HEK293 (cell line): ENCODE results near the gene AP2M1.

ENCODE experiments used
- ATF2 ChIP-seq: fragments of 450-650 bp; formaldehyde crosslinking; IDR thresholded peaks from 2 replicates; pipeline ENCODE4 v1.5.1; 2016; ENCODE audit warnings: missing biosample characterization, missing genetic modification characterization, low read depth
- EGR2 ChIP-seq: fragments of 450-650 bp; formaldehyde crosslinking; IDR thresholded peaks from 2 replicates; pipeline ENCODE4 v1.5.1; 2016; ENCODE audit warnings: low read depth, missing biosample characterization, missing genetic modification characterization
- ELK4 ChIP-seq: IDR thresholded peaks from 2 replicates; pipeline ENCODE4 v1.6.1; 2011; ENCODE audit warnings: mild to moderate bottlenecking, low read depth, low read length, borderline replicate concordance
- MYNN ChIP-seq: fragments of 450-650 bp; formaldehyde crosslinking; IDR thresholded peaks from 2 replicates; pipeline ENCODE4 v1.5.1; 2016; ENCODE audit warnings: missing biosample characterization, missing genetic modification characterization, borderline replicate concordance
- TSHZ1 ChIP-seq: fragments of 450-650 bp; formaldehyde crosslinking; IDR thresholded peaks from 2 replicates; pipeline ENCODE4 v1.5.1; 2016; ENCODE audit warnings: missing biosample characterization, missing genetic modification characterization, borderline replicate concordance
- ZFP37 ChIP-seq: fragments of 450-650 bp; formaldehyde crosslinking; IDR thresholded peaks from 2 replicates; pipeline ENCODE4 v1.5.1; 2016; ENCODE audit warnings: missing biosample characterization, missing genetic modification characterization
- ZNF138 ChIP-seq: fragments of 450-650 bp; formaldehyde crosslinking; IDR thresholded peaks from 2 replicates; pipeline ENCODE4 v1.5.1; 2016; ENCODE audit warnings: missing biosample characterization, missing genetic modification characterization, borderline replicate concordance
- ZNF157 ChIP-seq: fragments of 450-650 bp; formaldehyde crosslinking; IDR thresholded peaks from 2 replicates; pipeline ENCODE4 v1.5.1; 2016; ENCODE audit warnings: missing biosample characterization, missing genetic modification characterization
- ZNF174 ChIP-seq: fragments of 450-650 bp; formaldehyde crosslinking; IDR thresholded peaks from 2 replicates; pipeline ENCODE4 v1.5.0; 2017; ENCODE audit warnings: missing biosample characterization, mild to moderate bottlenecking, missing genetic modification characterization
- ZNF214 ChIP-seq: fragments of 450-650 bp; formaldehyde crosslinking; IDR thresholded peaks from 2 replicates; pipeline ENCODE4 v1.5.1; 2017; ENCODE audit warnings: missing biosample characterization, mild to moderate bottlenecking, missing genetic modification characterization, borderline replicate concordance
- ZNF223 ChIP-seq: fragments of 450-650 bp; formaldehyde crosslinking; IDR thresholded peaks from 2 replicates; pipeline ENCODE4 v1.5.1; 2016; ENCODE audit warnings: missing biosample characterization, missing genetic modification characterization
- ZNF239 ChIP-seq: fragments of 450-650 bp; formaldehyde crosslinking; IDR thresholded peaks from 2 replicates; pipeline ENCODE4 v1.5.1; 2016; ENCODE audit warnings: missing biosample characterization, missing genetic modification characterization
- ZNF324 ChIP-seq: fragments of 450-650 bp; formaldehyde crosslinking; IDR thresholded peaks from 2 replicates; pipeline ENCODE4 v1.5.1; 2016; ENCODE audit warnings: missing biosample characterization, missing genetic modification characterization
- ZNF335 ChIP-seq: fragments of 450-650 bp; formaldehyde crosslinking; conservative IDR thresholded peaks from 2 replicates; pipeline ENCODE4 v1.5.1; 2016; ENCODE audit warnings: missing biosample characterization, missing genetic modification characterization
- ZNF561 ChIP-seq: fragments of 450-650 bp; IDR thresholded peaks from 2 replicates; pipeline ENCODE4 v1.5.1; 2018; ENCODE audit warnings: missing biosample characterization, missing genetic modification characterization, borderline replicate concordance
- ZNF580 ChIP-seq: fragments of 450-650 bp; formaldehyde crosslinking; IDR thresholded peaks from 2 replicates; pipeline ENCODE4 v1.5.1; 2016; ENCODE audit warnings: missing biosample characterization, missing genetic modification characterization
- ZNF600 ChIP-seq: fragments of 450-650 bp; formaldehyde crosslinking; IDR thresholded peaks from 2 replicates; pipeline ENCODE4 v1.5.1; 2016; ENCODE audit warnings: missing biosample characterization, missing genetic modification characterization
- ZNF610 ChIP-seq: fragments of 450-650 bp; formaldehyde crosslinking; IDR thresholded peaks from 2 replicates; pipeline ENCODE4 v1.5.1; 2016; ENCODE audit warnings: missing biosample characterization, missing genetic modification characterization, borderline replicate concordance
- ZNF664 ChIP-seq: fragments of 450-650 bp; formaldehyde crosslinking; IDR thresholded peaks from 2 replicates; pipeline ENCODE4 v1.5.1; 2016; ENCODE audit warnings: missing biosample characterization, missing genetic modification characterization
- ZNF707 ChIP-seq: fragments of 450-650 bp; formaldehyde crosslinking; IDR thresholded peaks from 2 replicates; pipeline ENCODE4 v1.5.1; 2016; ENCODE audit warnings: missing biosample characterization, missing genetic modification characterization
- ZNF776 ChIP-seq: fragments of 450-650 bp; formaldehyde crosslinking; IDR thresholded peaks from 2 replicates; pipeline ENCODE4 v1.5.0; 2017; ENCODE audit warnings: missing biosample characterization, missing genetic modification characterization, borderline replicate concordance
- ZNF785 ChIP-seq: fragments of 450-650 bp; formaldehyde crosslinking; IDR thresholded peaks from 2 replicates; pipeline ENCODE4 v1.5.1; 2016; ENCODE audit warnings: missing biosample characterization, missing genetic modification characterization
- ZSCAN16 ChIP-seq: fragments of 450-650 bp; formaldehyde crosslinking; IDR thresholded peaks from 2 replicates; pipeline ENCODE4 v1.5.1; 2016; ENCODE audit warnings: missing biosample characterization, missing genetic modification characterization
- ZXDB ChIP-seq: fragments of 450-650 bp; formaldehyde crosslinking; IDR thresholded peaks from 2 replicates; pipeline ENCODE4 v1.5.1; 2016; ENCODE audit warnings: missing biosample characterization, missing genetic modification characterization
- TF ChIP-seq, protein P1 (sequence below): fragments of 450-650 bp; formaldehyde crosslinking; IDR thresholded peaks from 2 replicates; pipeline ENCODE4 v1.5.1; 2016; ENCODE audit warnings: missing biosample characterization, missing genetic modification characterization
- TF ChIP-seq, protein P2 (sequence below): fragments of 450-650 bp; formaldehyde crosslinking; IDR thresholded peaks from 2 replicates; pipeline ENCODE4 v1.5.1; 2016; ENCODE audit warnings: missing biosample characterization, missing genetic modification characterization

Gene AP2M1

GRCh38 chr3:184135149-184135910 is 39.3 kb upstream of the AP2M1 start, which contains the start of gene EIF2B5 (continued):
- no peak for TF ChIP-seq MYNN (tag by site-specific recombination)
- 0 out of 2 replicates have a peak, but pooled peaks have one; percentile 55 for TF ChIP-seq ZNF580
- TF ChIP-seq ZNF561 (tag by site-specific recombination), result peak; percentile 23; the same call in 1 of the 2 replicates
- no peak for TF ChIP-seq ZSCAN16 (tag by site-specific recombination)
- no peak for TF ChIP-seq ZNF214 (tag by site-specific recombination)
- TF ChIP-seq ZNF324 (tag by site-specific recombination), result 0 out of 2 replicates have a peak, but pooled peaks have one; percentile 65
- TF ChIP-seq ZXDB, result peak; percentile 91
- TF ChIP-seq ZNF610 (tag by site-specific recombination), result no peak
- peak; percentile 90 for TF ChIP-seq ZFP37 (tag by site-specific recombination)
- TF ChIP-seq ATF2 (tag by site-specific recombination), result no peak
- no peak for TF ChIP-seq ZNF707 (tag by site-specific recombination)
- TF ChIP-seq ZNF664 (tag by site-specific recombination), result no peak
- TF ChIP-seq, protein P1, sequence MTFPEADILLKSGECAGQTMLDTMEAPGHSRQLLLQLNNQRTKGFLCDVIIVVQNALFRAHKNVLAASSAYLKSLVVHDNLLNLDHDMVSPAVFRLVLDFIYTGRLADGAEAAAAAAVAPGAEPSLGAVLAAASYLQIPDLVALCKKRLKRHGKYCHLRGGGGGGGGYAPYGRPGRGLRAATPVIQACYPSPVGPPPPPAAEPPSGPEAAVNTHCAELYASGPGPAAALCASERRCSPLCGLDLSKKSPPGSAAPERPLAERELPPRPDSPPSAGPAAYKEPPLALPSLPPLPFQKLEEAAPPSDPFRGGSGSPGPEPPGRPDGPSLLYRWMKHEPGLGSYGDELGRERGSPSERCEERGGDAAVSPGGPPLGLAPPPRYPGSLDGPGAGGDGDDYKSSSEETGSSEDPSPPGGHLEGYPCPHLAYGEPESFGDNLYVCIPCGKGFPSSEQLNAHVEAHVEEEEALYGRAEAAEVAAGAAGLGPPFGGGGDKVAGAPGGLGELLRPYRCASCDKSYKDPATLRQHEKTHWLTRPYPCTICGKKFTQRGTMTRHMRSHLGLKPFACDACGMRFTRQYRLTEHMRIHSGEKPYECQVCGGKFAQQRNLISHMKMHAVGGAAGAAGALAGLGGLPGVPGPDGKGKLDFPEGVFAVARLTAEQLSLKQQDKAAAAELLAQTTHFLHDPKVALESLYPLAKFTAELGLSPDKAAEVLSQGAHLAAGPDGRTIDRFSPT (tag by site-specific recombination), result peak; percentile 79
- no peak for TF ChIP-seq ZNF174 (tag by site-specific recombination)
- no peak for TF ChIP-seq ZNF785 (tag by site-specific recombination)
- no peak for TF ChIP-seq EGR2 (tag by site-specific recombination)
- no peak for TF ChIP-seq ZNF157 (tag by site-specific recombination)
- peak; percentile 26; the same call in 1 of the 2 replicates for TF ChIP-seq ZNF335 (tag by site-specific recombination)
- no peak for TF ChIP-seq ZNF239 (tag by site-specific recombination)
- TF ChIP-seq ZNF776 (tag by site-specific recombination), result no peak
- TF ChIP-seq, protein P2, sequence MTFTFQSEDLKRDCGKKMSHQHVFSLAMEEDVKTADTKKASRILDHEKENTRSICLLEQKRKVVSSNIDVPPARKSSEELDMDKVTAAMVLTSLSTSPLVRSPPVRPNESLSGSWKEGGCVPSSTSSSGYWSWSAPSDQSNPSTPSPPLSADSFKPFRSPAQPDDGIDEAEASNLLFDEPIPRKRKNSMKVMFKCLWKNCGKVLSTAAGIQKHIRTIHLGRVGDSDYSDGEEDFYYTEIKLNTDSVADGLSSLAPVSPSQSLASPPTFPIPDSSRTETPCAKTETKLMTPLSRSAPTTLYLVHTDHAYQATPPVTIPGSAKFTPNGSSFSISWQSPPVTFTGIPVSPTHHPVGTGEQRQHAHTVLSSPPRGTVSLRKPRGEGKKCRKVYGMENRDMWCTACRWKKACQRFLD (tag by site-specific recombination), result no peak
- no peak for TF ChIP-seq ELK4
- no peak for TF ChIP-seq ZNF223 (tag by site-specific recombination)
- 0 out of 2 replicates have a peak, but pooled peaks have one; percentile 28 for TF ChIP-seq ZNF600
- TF ChIP-seq TSHZ1 (tag by site-specific recombination), result no peak
- TF ChIP-seq ZNF138 (tag by site-specific recombination), result no peak
